K562 (cell line): ENCODE measurements around the gene SYNGR4. TPM values are rescaled to one million over a fixed set of nuclear protein-coding genes. Genes with fewer than 3 reads are reported as not detected.
A peak's percentile ranks its signal among the peaks of the same experiment; 100 is the strongest.

Experiments used
- ATF1 ChIP-seq, 2 experiments: fragments of 450-650 bp in 1 of 2; IDR thresholded peaks; 2 replicates each; pipeline ENCODE4 v1.6.1; 2016; ENCODE audit warnings: missing compliant biosample characterization in 1 of 2, missing genetic modification characterization in 1 of 2
- BRF1 ChIP-seq: IDR thresholded peaks from 3 replicates; pipeline ENCODE4 v1.6.1; 2011; ENCODE audit warnings: borderline replicate concordance, mild to moderate bottlenecking; ENCODE audit not compliant: insufficient read length; ENCODE audit errors: extremely low read depth
- CAMTA2 ChIP-seq: fragments of 250-450 bp; sonication (Bioruptor Pico); conservative IDR thresholded peaks from 2 replicates; pipeline ENCODE4 v1.5.1; 2022
- ELF2 ChIP-seq: fragments of 250-450 bp; sonication (Bioruptor Pico); IDR thresholded peaks from 2 replicates; pipeline ENCODE4 v1.5.0; 2021; ENCODE audit warnings: mild to moderate bottlenecking
- GATAD2B ChIP-seq: fragments of 450-650 bp; IDR thresholded peaks from 2 replicates; pipeline ENCODE4 v1.6.1; 2017; ENCODE audit warnings: mild to moderate bottlenecking, borderline replicate concordance
- HIVEP1 ChIP-seq: fragments of 250-450 bp; sonication (Bioruptor Pico); IDR thresholded peaks from 2 replicates; pipeline ENCODE4 v1.4.0; 2020; ENCODE audit warnings: mild to moderate bottlenecking
- HMGN3 ChIP-seq: IDR thresholded peaks from 2 replicates; pipeline ENCODE4 v1.6.1; 2011; ENCODE audit warnings: borderline replicate concordance, low read depth, mild to moderate bottlenecking, mixed read lengths, low read length; ENCODE audit not compliant: insufficient read length; ENCODE audit errors: extremely low read depth
- HNRNPK ChIP-seq: fragments of 200-400 bp; formaldehyde crosslinking; IDR thresholded peaks from one replicate; pipeline ENCODE4 v1.6.1; 2018; ENCODE audit warnings: mild to moderate bottlenecking, low read depth, low read length; ENCODE audit not compliant: poor library complexity, severe bottlenecking
- HSF4 ChIP-seq: fragments of 250-450 bp; sonication (Bioruptor Pico); IDR thresholded peaks from 2 replicates; pipeline ENCODE4 v2.1.2; 2022; ENCODE audit warnings: mild to moderate bottlenecking, moderate library complexity, borderline replicate concordance
- KAT2B ChIP-seq: IDR thresholded peaks from one replicate; pipeline ENCODE4 v1.6.1; 2012; ENCODE audit warnings: low read depth, mild to moderate bottlenecking, control low read depth, inconsistent platforms, low read length, moderate library complexity
- KDM2B ChIP-seq: fragments of 250-450 bp; sonication (Bioruptor Pico); IDR thresholded peaks from 2 replicates; pipeline ENCODE4 v1.8.0; 2021; ENCODE audit warnings: mild to moderate bottlenecking, moderate library complexity
- MCM3 ChIP-seq: fragments of 450-650 bp; IDR thresholded peaks from 2 replicates; pipeline ENCODE4 v1.6.1; 2016
- NR1H2 ChIP-seq: sonication (generic); formaldehyde crosslinking; IDR thresholded peaks from 2 replicates; pipeline ENCODE4 v1.4.0; 2020; ENCODE audit warnings: mild to moderate bottlenecking, missing genetic modification reagents
- PHB ChIP-seq: fragments of 250-450 bp; sonication (Bioruptor Pico); IDR thresholded peaks from 2 replicates; pipeline ENCODE4 v1.5.0; 2021
- RB1 ChIP-seq: fragments of 450-650 bp; IDR thresholded peaks from 2 replicates; pipeline ENCODE4 v1.6.1; 2017; ENCODE audit warnings: low read depth, mild to moderate bottlenecking
- RBFOX2 ChIP-seq: fragments of 200-400 bp; formaldehyde crosslinking; IDR thresholded peaks from 2 replicates; pipeline ENCODE4 v1.6.1; 2017; ENCODE audit warnings: low read depth, mild to moderate bottlenecking, low read length, moderate library complexity
- RFX7 ChIP-seq: fragments of 250-450 bp; sonication (Bioruptor Pico); IDR thresholded peaks from 2 replicates; pipeline ENCODE4 v1.5.1; 2021; ENCODE audit warnings: mild to moderate bottlenecking
- TBL1XR1 ChIP-seq, 2 experiments: IDR thresholded peaks; 2 replicates each; pipeline ENCODE4 v1.6.1; 2012; ENCODE audit warnings: improper control_type of control experiment in 2 of 2, low read length in 2 of 2, mild to moderate bottlenecking in 1 of 2
- TCF7 ChIP-seq: sonication (generic); IDR thresholded peaks from 2 replicates; pipeline ENCODE4 v1.6.1; 2016; ENCODE audit warnings: antibody characterized with exemption, borderline replicate concordance
- YBX1 ChIP-seq: fragments of 450-650 bp; IDR thresholded peaks from 2 replicates; pipeline ENCODE4 v1.7.1; 2016; ENCODE audit warnings: mild to moderate bottlenecking
- ZC3H4 ChIP-seq: sonication (generic); formaldehyde crosslinking; IDR thresholded peaks from 2 replicates; pipeline ENCODE4 v1.9.0; 2021; ENCODE audit warnings: missing genetic modification reagents, borderline replicate concordance
- ZNF146 ChIP-seq: IDR thresholded peaks from one replicate; pipeline ENCODE4 v1.6.1; 2018; ENCODE audit warnings: missing compliant biosample characterization; ENCODE audit not compliant: unreplicated experiment
- ZNF444 ChIP-seq: fragments of 250-450 bp; sonication (Bioruptor Pico); IDR thresholded peaks from 2 replicates; pipeline ENCODE4 v1.4.0; 2020; ENCODE audit warnings: mild to moderate bottlenecking, moderate library complexity
- ZNF695 ChIP-seq: fragments of 450-650 bp; formaldehyde crosslinking; IDR thresholded peaks from 2 replicates; pipeline ENCODE4 v1.4.0; 2020; ENCODE audit warnings: mild to moderate bottlenecking, moderate library complexity
- polyA plus RNA-seq, 8 experiments: library from polyadenylated mRNA; depleted of rRNA in 4 of 8; stranded (reverse) in 5 of 8; unstranded in 3 of 8; fragments of >200 nt; fragmentation: Nextera tagmentation in 2 of 8; fragmentation: Illumina TruSeq in 1 of 8; extraction: Ambion mirVana in 2 of 8; extraction: Trizol in 1 of 8; gene quantifications; 2 replicates each; pipeline versions ENCODE4 v1.2.1 to v1.2.3, GENCODE V29; 2011 to 2014; ENCODE audit warnings: inconsistent platforms in 1 of 8, missing spikeins in 1 of 8
- total RNA-seq, 7 experiments: library from RNA; depleted of rRNA in 6 of 7; stranded (reverse); fragments of >200 nt in 6 of 7; fragmentation: Illumina TruSeq in 2 of 7; extraction: Trizol in 2 of 7; gene quantifications; 2 replicates each; pipeline versions ENCODE4 v1.2.1 to v1.2.3, GENCODE V29; 2011 to 2021; ENCODE audit warnings: low replicate concordance in 1 of 7
- TF ChIP-seq, protein P1 (sequence below): fragments of 250-450 bp; sonication (Bioruptor Pico); IDR thresholded peaks from 2 replicates; pipeline ENCODE4 v1.4.0; 2020; ENCODE audit warnings: mild to moderate bottlenecking, moderate library complexity
- TF ChIP-seq, protein P2 (sequence below): fragments of 150-350 bp; conservative IDR thresholded peaks from 2 replicates; pipeline ENCODE4 v1.6.1; 2014; ENCODE audit warnings: low read length

The SYNGR4 gene
- total and polyA plus RNA-seq, 9 of the 15 experiments (the other 6 are each of a cell fraction or from before 2014, with no cell fraction given) = 0.07 to 0.14 TPM; not detected in 7

DNA sequence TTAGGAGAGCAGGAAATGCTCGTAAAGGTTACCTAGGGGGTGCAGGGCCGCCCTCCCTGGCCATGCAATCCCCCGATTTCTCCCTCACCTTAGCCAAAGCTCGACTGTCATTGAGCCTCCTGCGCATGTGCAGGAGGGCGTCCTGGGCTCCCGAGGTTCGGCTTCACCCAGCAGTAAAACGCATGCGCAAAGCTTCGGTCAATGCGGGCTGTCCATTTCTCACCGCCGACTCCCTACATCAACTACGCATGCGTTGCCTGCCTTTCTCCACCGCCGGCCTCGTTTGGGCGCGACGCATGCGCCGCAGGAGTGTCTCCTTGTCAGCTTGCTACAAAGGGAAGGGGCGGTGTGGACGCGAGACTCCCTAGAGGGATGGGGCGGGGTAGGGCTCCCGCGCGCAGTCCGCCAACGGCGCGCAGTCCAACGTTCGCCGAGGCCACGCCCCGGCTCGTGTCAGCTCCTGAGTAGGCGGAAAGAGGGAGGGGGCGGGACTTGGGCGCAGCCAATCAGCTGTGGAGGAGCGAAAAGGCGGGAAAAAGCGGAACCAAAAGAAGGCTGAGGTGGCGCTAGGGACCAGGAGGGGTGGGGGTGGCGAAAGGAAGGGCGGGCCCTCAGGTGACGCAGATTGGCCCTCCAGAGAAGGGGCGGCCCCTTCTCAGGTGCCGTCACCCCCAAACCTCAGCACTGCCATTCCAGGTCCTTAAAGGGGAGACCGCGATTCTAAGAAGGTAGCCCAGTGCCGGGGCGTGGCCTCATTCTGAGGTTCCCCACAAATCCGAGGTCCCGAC lies at the start of gene SYNGR4, which contains the start of gene TMEM143 (continued):
- TF ChIP-seq, protein P1, sequence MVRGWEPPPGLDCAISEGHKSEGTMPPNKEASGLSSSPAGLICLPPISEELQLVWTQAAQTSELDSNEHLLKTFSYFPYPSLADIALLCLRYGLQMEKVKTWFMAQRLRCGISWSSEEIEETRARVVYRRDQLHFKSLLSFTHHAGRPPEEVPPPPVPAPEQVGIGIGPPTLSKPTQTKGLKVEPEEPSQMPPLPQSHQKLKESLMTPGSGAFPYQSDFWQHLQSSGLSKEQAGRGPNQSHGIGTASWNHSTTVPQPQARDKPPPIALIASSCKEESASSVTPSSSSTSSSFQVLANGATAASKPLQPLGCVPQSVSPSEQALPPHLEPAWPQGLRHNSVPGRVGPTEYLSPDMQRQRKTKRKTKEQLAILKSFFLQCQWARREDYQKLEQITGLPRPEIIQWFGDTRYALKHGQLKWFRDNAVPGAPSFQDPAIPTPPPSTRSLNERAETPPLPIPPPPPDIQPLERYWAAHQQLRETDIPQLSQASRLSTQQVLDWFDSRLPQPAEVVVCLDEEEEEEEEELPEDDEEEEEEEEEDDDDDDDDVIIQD (CRISPR knock-in tag) = no peak
- TF ChIP-seq HIVEP1 (CRISPR knock-in tag) (no peak), YBX1 (no peak), TCF7 (no peak), ZC3H4 (no peak), ZNF695 (CRISPR knock-in tag) (no peak), RFX7 (CRISPR knock-in tag) (no peak), ZNF444 (CRISPR knock-in tag) (no peak), KAT2B (no peak), HMGN3 (peak; percentile 66), BRF1 (no peak), CAMTA2 (CRISPR knock-in tag) (no peak), ELF2 (CRISPR knock-in tag) (no peak), ZNF146 (CRISPR knock-in tag) (no peak), KDM2B (CRISPR knock-in tag) (no peak), PHB (no peak), RBFOX2 (peak; percentile 63), HSF4 (CRISPR knock-in tag) (no peak), TBL1XR1 (IDR thresholded peaks at IDR 0.05; ENCODE audit: low read length in 2 of 2) (no peak), RB1 (peak; percentile 99), HNRNPK (no peak), MCM3 (no peak), ATF1 (CRISPR knock-in tag; IDR thresholded peaks at IDR 0.05) (no peak), ATF1 (tag; IDR thresholded peaks at IDR 0.05) (peak; percentile 87), GATAD2B (no peak), NR1H2 (CRISPR knock-in tag) (no peak)
- TF ChIP-seq, protein P2, sequence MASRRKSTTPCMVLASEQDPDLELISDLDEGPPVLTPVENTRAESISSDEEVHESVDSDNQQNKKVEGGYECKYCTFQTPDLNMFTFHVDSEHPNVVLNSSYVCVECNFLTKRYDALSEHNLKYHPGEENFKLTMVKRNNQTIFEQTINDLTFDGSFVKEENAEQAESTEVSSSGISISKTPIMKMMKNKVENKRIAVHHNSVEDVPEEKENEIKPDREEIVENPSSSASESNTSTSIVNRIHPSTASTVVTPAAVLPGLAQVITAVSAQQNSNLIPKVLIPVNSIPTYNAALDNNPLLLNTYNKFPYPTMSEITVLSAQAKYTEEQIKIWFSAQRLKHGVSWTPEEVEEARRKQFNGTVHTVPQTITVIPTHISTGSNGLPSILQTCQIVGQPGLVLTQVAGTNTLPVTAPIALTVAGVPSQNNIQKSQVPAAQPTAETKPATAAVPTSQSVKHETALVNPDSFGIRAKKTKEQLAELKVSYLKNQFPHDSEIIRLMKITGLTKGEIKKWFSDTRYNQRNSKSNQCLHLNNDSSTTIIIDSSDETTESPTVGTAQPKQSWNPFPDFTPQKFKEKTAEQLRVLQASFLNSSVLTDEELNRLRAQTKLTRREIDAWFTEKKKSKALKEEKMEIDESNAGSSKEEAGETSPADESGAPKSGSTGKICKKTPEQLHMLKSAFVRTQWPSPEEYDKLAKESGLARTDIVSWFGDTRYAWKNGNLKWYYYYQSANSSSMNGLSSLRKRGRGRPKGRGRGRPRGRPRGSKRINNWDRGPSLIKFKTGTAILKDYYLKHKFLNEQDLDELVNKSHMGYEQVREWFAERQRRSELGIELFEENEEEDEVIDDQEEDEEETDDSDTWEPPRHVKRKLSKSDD = no peak
